ENCODE results near the gene UVRAG.

Gene UVRAG

GRCh38 chr11:76169473-76169896 lies 354.5 kb downstream of the UVRAG start:
- no peaks in the 10 kb centered on the region; the same call in 1 of the 2 replicates for H3K4me1 ChIP-seq (ENCODE audit: low read length)
- no peaks in the 10 kb centered on the region for H3K36me3 ChIP-seq (replicated peaks; ENCODE audit: low read depth, low read length)
- no peaks in the 10 kb centered on the region for H3K79me2 ChIP-seq (ENCODE audit: low read length)
- H3K27ac ChIP-seq (ENCODE audit: low read length): no peak overlapping the region
- no peak overlapping the region for H3K9ac ChIP-seq (ENCODE audit: low read length)
- H3K4me2 ChIP-seq (ENCODE audit: low read length): no peak overlapping the region
- H3K9me3 ChIP-seq (ENCODE audit: insufficient read depth, low read length): no peaks in the 10 kb centered on the region
- peaks cover 9% of the 10 kb centered on the region; the same call in 1 of the 2 replicates for H3K27me3 ChIP-seq (ENCODE audit: low read depth, low read length)
- TF ChIP-seq CTCF (IDR thresholded peaks at IDR 0.05; ENCODE audit: low read depth, low read length) (no peak), EZH2phosphoT487 (IDR thresholded peaks at IDR 0.05; ENCODE audit: low read depth) (no peak)
- no peaks in the 10 kb centered on the region for H4K20me1 ChIP-seq (ENCODE audit: insufficient read depth, low read length)
- H2AFZ ChIP-seq (ENCODE audit: low read depth, low read length): no peak overlapping the region
- no peak overlapping the region for H3K4me3 ChIP-seq (ENCODE audit: low read length)

GRCh38 chr11:76170468-76170867 lies 355.5 kb downstream of the UVRAG start:
- no peak overlapping the region for H3K4me2 ChIP-seq (ENCODE audit: low read length)
- H3K27ac ChIP-seq (ENCODE audit: low read length): no peak overlapping the region
- no peaks in the 10 kb centered on the region for H3K36me3 ChIP-seq (replicated peaks; ENCODE audit: low read depth, low read length)
- H2AFZ ChIP-seq (ENCODE audit: low read depth, low read length): no peak overlapping the region
- no peaks in the 10 kb centered on the region for H3K79me2 ChIP-seq (ENCODE audit: low read length)
- no peak overlapping the region for H3K4me3 ChIP-seq (ENCODE audit: low read length)
- no peaks in the 10 kb centered on the region for H3K9me3 ChIP-seq (ENCODE audit: insufficient read depth, low read length)
- no peak overlapping the region for H3K9ac ChIP-seq (ENCODE audit: low read length)
- TF ChIP-seq EZH2phosphoT487 (IDR thresholded peaks at IDR 0.05; ENCODE audit: low read depth): no peak
- no peak for TF ChIP-seq CTCF (IDR thresholded peaks at IDR 0.05; ENCODE audit: low read depth, low read length)
- peaks cover 9% of the 10 kb centered on the region; the same call in 1 of the 2 replicates for H3K27me3 ChIP-seq (ENCODE audit: low read depth, low read length)
- H3K4me1 ChIP-seq (ENCODE audit: low read length): no peaks in the 10 kb centered on the region; the same call in 1 of the 2 replicates
- H4K20me1 ChIP-seq (ENCODE audit: insufficient read depth, low read length): no peaks in the 10 kb centered on the region

- H3K4me3 ChIP-seq (ENCODE audit: low read length): no peak overlapping the region
- no peaks in the 10 kb centered on the region for H3K27me3 ChIP-seq (ENCODE audit: low read depth, low read length)
- H3K27ac ChIP-seq (ENCODE audit: low read length): no peak overlapping the region
- no peaks in the 10 kb centered on the region for H3K36me3 ChIP-seq (replicated peaks; ENCODE audit: low read depth, low read length)
- TF ChIP-seq EZH2phosphoT487 (IDR thresholded peaks at IDR 0.05; ENCODE audit: low read depth) (no peak), CTCF (IDR thresholded peaks at IDR 0.05; ENCODE audit: low read depth, low read length) (no peak)
- no peak overlapping the region for H2AFZ ChIP-seq (ENCODE audit: low read depth, low read length)
- H3K9me3 ChIP-seq (ENCODE audit: insufficient read depth, low read length): no peaks in the 10 kb centered on the region
- H3K79me2 ChIP-seq (ENCODE audit: low read length): no peaks in the 10 kb centered on the region
- no peaks in the 10 kb centered on the region for H4K20me1 ChIP-seq (ENCODE audit: insufficient read depth, low read length)
- no peak overlapping the region for H3K4me2 ChIP-seq (ENCODE audit: low read length)
- H3K4me1 ChIP-seq (ENCODE audit: low read length): no peaks in the 10 kb centered on the region; the same call in 1 of the 2 replicates
- no peak overlapping the region for H3K9ac ChIP-seq (ENCODE audit: low read length)
Observed at GRCh38 chr11:76172583-76172982, 357.6 kb downstream of the UVRAG start.

- H3K9me3 ChIP-seq (ENCODE audit: insufficient read depth, low read length): no peaks in the 10 kb centered on the region
- H3K9ac ChIP-seq (ENCODE audit: low read length): no peak overlapping the region
- no peak overlapping the region for H3K4me2 ChIP-seq (ENCODE audit: low read length)
- TF ChIP-seq EZH2phosphoT487 (IDR thresholded peaks at IDR 0.05; ENCODE audit: low read depth) (no peak), CTCF (IDR thresholded peaks at IDR 0.05; ENCODE audit: low read depth, low read length) (no peak)
- no peaks in the 10 kb centered on the region for H3K27me3 ChIP-seq (ENCODE audit: low read depth, low read length)
- H3K36me3 ChIP-seq (replicated peaks; ENCODE audit: low read depth, low read length): no peaks in the 10 kb centered on the region
- no peak overlapping the region for H3K4me3 ChIP-seq (ENCODE audit: low read length)
- H2AFZ ChIP-seq (ENCODE audit: low read depth, low read length): no peak overlapping the region
- no peak overlapping the region for H3K27ac ChIP-seq (ENCODE audit: low read length)
- no peaks in the 10 kb centered on the region; the same call in 1 of the 2 replicates for H3K4me1 ChIP-seq (ENCODE audit: low read length)
- H4K20me1 ChIP-seq (ENCODE audit: insufficient read depth, low read length): no peaks in the 10 kb centered on the region
- H3K79me2 ChIP-seq (ENCODE audit: low read length): no peaks in the 10 kb centered on the region
Observed at GRCh38 chr11:76173663-76174062, 358.7 kb downstream of the UVRAG start.

All from OCI-LY3 (cell line).